Measurements from ENCODE around the gene GNL3.
"Not testable (repeated sequence)": the region's sequence is repeated elsewhere in the genome, so short reads cannot be mapped to it uniquely, and the experiment has no call there.

GNL3 gene

GRCh38 chr3:52722491-52722890 lies 36.7 kb downstream of the GNL3 start:
- no peak for DNase-seq

GRCh38 chr3:52723935-52724334 lies 38.1 kb downstream of the GNL3 start:
- no peak for DNase-seq

- no peak for DNase-seq
These were observed 38.7 kb downstream of the GNL3 start for GRCh38 chr3:52724511-52724910.

- DNase-seq: not testable (repeated sequence)
These were observed 42.9 kb downstream of the GNL3 start for GRCh38 chr3:52728753-52729152.

- no peak for DNase-seq
These were observed 44.8 kb downstream of the GNL3 start for GRCh38 chr3:52730681-52731080.

GRCh38 chr3:52731590-52731989 lies 45.8 kb downstream of the GNL3 start:
- no peak for DNase-seq

- DNase-seq: no peak
These were observed 47.5 kb downstream of the GNL3 start for GRCh38 chr3:52733256-52733891.

- DNase-seq: no peak
These were observed 53.9 kb downstream of the GNL3 start for GRCh38 chr3:52739730-52740129.

- no peak for DNase-seq
These were observed 56.7 kb downstream of the GNL3 start for GRCh38 chr3:52742418-52743041.

GRCh38 chr3:52743152-52743551 lies 57.3 kb downstream of the GNL3 start:
- no peak for DNase-seq

- no peak for DNase-seq
These were observed 57.9 kb downstream of the GNL3 start for GRCh38 chr3:52743721-52744120.
